DMS153 treated with DMSO at 0.1 percent for 48 hours (cell line): ENCODE measurements around the gene LCOR.
A peak's percentile ranks its signal among the peaks of the same experiment; 100 is the strongest.
"Not testable (repeated sequence)": the region's sequence is repeated elsewhere in the genome, so short reads cannot be mapped to it uniquely, and the experiment has no call there.

ENCODE experiments used
- DNase-seq: peaks from one replicate; lab custom pipeline; 2025; ENCODE audit not compliant: unreplicated experiment; lab: John Stamatoyannopoulos, UW

LCOR gene

GRCh38 chr10:97028126-97028831, 196.2 kb downstream of the LCOR start:
- no peak for DNase-seq

GRCh38 chr10:97028832-97029178, 196.7 kb downstream of the LCOR start:
- no peak for DNase-seq

- no peak for DNase-seq
These were observed 197.2 kb downstream of the LCOR start for GRCh38 chr10:97029271-97029670.

GRCh38 chr10:97030894-97031293, 198.8 kb downstream of the LCOR start:
- no peak for DNase-seq

GRCh38 chr10:97031459-97031858, 199.4 kb downstream of the LCOR start:
- no peak for DNase-seq

- no peak for DNase-seq
These were observed 200.5 kb downstream of the LCOR start for GRCh38 chr10:97032624-97033023.

GRCh38 chr10:97033841-97034240, 201.7 kb downstream of the LCOR start:
- not testable (repeated sequence) for DNase-seq

GRCh38 chr10:97034301-97034700, 202.2 kb downstream of the LCOR start:
- DNase-seq: no peak

GRCh38 chr10:97034958-97035769, 203.1 kb downstream of the LCOR start:
- DNase-seq: no peak

- peak; percentile 83 for DNase-seq
These were observed 205.6 kb downstream of the LCOR start for GRCh38 chr10:97037365-97038361.

- DNase-seq: no peak
These were observed 206.6 kb downstream of the LCOR start for GRCh38 chr10:97038688-97039087.

GRCh38 chr10:97039538-97040247, 207.6 kb downstream of the LCOR start:
- DNase-seq: no peak

GRCh38 chr10:97040248-97040584, 208.1 kb downstream of the LCOR start:
- DNase-seq: no peak

GRCh38 chr10:97040706-97041105, 208.6 kb downstream of the LCOR start:
- no peak for DNase-seq

GRCh38 chr10:97042081-97042480, 210.0 kb downstream of the LCOR start:
- DNase-seq: no peak

- no peak for DNase-seq
These were observed 210.8 kb downstream of the LCOR start for GRCh38 chr10:97042716-97043562.

GRCh38 chr10:97043563-97043855, 211.4 kb downstream of the LCOR start:
- no peak for DNase-seq
